RPMI7951 (cell line): Measurements from ENCODE around the gene IVNS1ABP. TPM values are rescaled to one million over a fixed set of nuclear protein-coding genes. Genes with fewer than 3 reads are reported as not detected.
"Not testable (repeated sequence)": the region's sequence is repeated elsewhere in the genome, so short reads cannot be mapped to it uniquely, and the experiment has no call there.

Experiments used
- DNase-seq: peaks from one replicate; pipeline ENCODE4 v3.0.0-alpha.2; 2012; ENCODE audit warnings: low read depth
- total RNA-seq: library from RNA; depleted of rRNA; stranded (reverse); fragments of >200 nt; shearing (Covaris generic); gene quantifications from 2 replicates; pipeline ENCODE4 v1.2.3, GENCODE V29; 2014

Gene IVNS1ABP
- total RNA-seq, 1 experiment from 2014 or later, result 57.1 TPM

DNA sequence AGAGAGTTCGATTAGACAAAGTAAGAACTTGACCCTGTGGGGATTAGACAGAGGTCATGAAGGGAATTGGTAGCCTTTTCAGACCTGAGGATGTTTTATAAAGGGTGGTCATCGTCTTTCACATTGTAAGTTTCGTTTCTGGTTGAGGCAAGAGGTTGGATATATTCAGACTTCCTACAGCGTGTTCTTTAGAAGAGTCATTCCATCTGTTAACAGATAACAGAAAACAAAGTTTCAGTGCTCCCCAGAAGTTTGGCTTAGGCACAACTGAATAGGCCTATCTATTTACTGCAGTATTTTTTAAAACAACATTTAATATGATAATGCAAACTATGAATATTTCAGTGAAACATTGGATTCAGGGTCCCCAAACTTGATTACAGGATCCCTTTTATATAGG, 17.1 kb upstream of the IVNS1ABP start:
- DNase-seq, result no peak

- no peak for DNase-seq
Measured at GRCh38 chr1:185328255-185328654, 11.2 kb upstream of the IVNS1ABP start.

DNA sequence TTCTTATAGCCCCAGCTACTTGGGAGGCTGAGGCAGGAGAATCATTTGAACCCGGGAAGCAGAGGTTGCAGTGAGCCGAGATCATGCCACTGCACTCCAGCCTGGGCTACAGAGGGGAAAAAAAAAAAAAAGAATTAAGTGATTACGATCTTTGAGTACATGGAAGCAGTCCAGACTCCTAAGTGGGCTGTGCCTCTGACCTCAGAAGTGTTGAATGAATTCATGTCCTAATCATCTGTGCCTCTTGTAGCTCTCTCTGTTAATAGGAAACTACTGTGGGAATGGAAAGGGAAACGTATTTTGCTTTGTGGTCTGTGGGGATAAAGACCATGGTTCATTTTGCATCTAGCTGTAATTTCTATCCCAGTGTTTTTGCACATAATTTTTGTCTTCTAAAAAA, 8.4 kb upstream of the IVNS1ABP start:
- DNase-seq, result no peak

GRCh38 chr1:185324118-185324517, 7.1 kb upstream of the IVNS1ABP start:
- DNase-seq, result no peak

- no peak for DNase-seq
Measured at GRCh38 chr1:185322636-185323035, 5.6 kb upstream of the IVNS1ABP start.

- DNase-seq, result not testable (repeated sequence)
Measured at GRCh38 chr1:185321653-185322221, 4.7 kb upstream of the IVNS1ABP start.

DNA sequence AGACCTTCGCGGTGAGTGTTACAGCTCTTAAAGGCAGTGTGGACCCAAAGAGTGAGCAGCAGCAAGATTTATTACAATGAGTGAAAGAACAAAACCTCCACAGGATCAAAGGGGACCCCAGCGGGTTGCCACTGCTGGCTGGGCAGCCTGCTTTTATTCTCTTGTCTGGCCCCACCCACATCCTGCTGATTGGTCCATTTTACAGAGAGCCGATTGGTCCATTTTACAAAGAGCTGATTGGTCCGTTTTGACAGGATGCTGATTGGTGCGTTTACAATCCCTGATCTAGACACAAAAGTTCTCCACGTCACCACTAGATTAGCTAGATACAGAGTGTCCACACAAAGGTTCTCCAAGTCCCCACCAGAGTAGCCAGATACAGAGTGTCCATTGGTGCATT, 4.1 kb upstream of the IVNS1ABP start:
- DNase-seq, result not testable (repeated sequence)

GRCh38 chr1:185319139-185319475, 2.1 kb upstream of the IVNS1ABP start:
- DNase-seq, result no peak

GRCh38 chr1:185318431-185319138, 1.5 kb upstream of the IVNS1ABP start:
- DNase-seq, result peak; percentile 18

DNA sequence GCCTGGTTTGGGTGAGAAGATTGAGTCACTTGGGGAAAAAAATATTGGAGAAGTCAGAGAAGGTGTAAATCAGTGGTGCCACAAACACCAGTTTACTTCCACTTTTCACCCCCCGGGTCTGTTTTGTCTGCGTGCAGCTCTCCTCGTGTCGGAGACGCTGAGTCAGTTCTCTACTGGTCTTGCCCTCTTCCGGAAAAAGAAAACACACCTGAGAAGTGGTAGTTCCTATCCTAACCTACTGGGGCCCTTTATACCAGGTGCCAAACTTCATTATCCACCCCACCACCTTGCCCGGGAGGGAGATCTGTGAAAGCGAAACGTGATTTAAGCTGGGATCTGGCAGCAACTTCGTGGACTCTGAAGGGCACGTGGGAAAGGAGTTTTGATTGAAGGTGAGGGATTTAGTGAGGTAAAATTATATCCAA, 855 bp upstream of the IVNS1ABP start:
- DNase-seq, result peak; percentile 43

GRCh38 chr1:185316163-185317033, 645 bp downstream of the IVNS1ABP start:
- DNase-seq, result peak; percentile 86

GRCh38 chr1:185315445-185316071, 1.5 kb downstream of the IVNS1ABP start:
- no peak for DNase-seq

- no peak for DNase-seq
Measured at GRCh38 chr1:185314411-185314810, 2.6 kb downstream of the IVNS1ABP start.

- DNase-seq, result no peak
Measured at GRCh38 chr1:185312361-185313138, 4.5 kb downstream of the IVNS1ABP start.

DNA sequence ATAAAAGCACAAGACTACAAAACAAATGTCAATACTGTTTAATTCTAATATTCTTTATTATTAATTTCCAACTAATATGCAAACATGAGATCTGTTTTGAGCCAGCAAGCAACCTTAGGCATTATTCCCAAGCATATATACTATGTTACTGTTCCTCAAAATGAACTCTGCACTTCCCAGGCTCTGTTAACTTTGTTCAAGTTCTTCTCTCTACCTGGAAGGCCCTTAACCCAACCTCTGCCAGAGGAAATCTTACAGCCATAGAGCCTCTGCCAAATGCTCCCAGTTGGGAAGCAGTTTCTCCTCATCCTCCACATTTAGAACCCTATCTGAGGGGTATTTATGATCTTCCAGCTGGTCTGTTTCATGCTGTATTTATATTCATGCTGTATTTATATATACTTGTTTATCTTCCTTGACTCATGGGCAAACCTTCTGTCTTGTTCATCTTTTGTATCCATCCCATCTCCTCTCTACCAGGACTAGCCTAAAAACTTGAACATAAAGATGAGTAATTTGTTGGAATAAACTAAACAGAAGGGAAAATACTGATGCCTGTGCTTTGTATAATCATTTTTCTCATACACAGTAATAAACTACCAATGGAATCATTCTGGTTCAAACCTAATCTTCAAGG, 5.3 kb downstream of the IVNS1ABP start:
- no peak for DNase-seq

GRCh38 chr1:185309566-185309965, 7.5 kb downstream of the IVNS1ABP start:
- DNase-seq, result no peak

DNA sequence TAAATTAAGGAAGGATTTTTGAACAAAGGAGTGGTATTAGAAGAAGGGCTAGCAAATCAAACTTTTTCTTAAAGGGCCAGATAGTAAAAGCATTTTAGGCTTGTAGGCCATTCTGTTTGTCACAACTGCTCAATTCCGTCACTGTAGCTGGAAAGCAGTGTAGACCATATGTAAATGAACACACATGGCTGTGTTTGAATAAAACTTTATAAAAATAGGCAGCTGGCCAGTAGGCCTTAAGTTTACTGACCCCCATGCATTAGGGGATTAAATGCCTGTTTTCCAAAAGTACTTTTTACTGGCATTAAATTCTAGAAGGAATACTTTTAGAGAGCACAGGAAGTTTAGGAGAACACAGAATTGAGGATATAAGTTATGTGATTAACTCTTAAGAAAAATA, 8.9 kb downstream of the IVNS1ABP start:
- DNase-seq, result no peak

DNA sequence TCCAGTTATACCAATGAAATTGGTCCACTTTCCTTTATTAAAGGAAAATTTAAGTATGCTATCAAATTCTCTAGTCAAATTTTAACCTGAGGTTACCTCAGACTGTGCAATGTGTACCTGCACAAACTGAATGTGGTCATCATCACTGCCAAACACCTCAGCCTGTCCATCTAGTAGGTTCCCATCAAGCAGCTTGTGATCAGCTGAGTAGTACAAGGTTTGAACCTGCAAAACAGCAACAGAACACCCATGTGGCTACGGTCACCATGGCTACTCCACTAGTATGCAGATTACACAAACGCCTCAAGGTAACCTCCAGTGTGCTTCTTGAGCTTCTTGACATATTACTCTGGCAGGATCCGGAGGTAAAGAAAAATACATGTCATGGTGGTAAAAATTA, 11.6 kb downstream of the IVNS1ABP start:
- no peak for DNase-seq

DNA sequence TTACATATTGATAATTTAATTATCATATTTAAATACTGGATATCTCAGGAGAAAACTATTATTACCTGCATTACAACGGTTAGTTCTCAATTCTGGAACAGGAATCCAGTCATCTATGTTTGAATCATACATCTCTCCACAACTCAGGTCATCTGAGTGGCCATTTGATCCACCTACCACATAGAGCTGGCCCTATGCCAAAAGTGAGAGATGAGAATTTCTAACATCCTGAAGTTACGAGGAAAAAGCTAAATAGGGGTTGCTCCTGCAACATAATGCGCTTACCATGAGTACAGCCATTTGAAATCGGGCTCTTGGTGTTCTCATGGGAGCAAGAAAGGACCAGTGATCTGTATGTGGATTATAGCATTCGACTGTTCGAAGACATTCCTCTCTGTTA, 16.9 kb downstream of the IVNS1ABP start:
- DNase-seq, result no peak

- DNase-seq, result no peak
Measured at GRCh38 chr1:185297982-185298381, 19.1 kb downstream of the IVNS1ABP start.

GRCh38 chr1:185295091-185295490, 22.0 kb downstream of the IVNS1ABP start:
- no peak for DNase-seq
